GM18505 (cell line): Measurements from ENCODE around the gene SERINC4.

Source experiments
- ATAC-seq: cut with Tn5 transposase; IDR thresholded peaks from one replicate; pipeline ENCODE4 v1.9.1; 2021; ENCODE audit not compliant: unreplicated experiment
- POLR2A ChIP-seq: IDR thresholded peaks from 4 replicates; pipeline ENCODE4 v1.6.1; 2011; ENCODE audit warnings: borderline replicate concordance; ENCODE audit not compliant: insufficient read depth, insufficient read length; ENCODE audit errors: extremely low read depth

SERINC4 gene

DNA sequence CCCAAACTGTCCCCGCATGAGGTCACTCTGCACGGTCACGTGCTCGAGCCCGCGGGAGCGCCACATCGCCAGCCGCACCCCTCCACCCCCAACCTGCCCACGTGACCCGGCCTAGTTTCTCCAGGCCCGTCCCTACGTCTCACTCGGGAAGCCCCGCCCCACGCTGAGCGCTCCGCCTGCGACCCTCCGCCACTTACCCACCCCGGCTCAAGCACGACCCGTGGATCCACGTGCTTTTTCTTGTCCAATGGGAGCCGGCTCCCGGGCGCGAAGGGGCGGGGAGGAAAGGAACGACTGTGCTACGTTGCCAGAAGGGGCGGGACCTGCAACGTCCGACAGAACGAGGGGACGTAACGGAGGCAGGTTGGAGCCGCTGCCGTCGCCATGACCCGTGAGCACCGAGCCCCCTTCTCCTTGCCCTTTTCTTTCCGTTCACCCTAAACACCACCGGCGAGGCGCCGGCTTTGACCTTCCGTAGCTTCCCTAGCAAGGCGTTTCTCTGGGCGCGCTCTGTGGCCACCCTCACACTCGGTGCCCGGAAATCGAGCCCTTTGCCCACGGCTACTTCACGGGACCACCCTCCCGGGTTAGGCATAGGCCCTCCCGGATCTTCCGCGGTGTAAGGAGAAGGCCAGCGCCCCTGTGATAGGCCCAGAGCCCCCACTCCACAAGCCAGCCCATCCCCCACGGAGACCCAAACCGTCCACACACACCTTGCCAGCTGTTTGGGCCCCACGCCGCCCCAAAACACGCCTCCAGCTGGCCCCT lies 7.8 kb downstream of the SERINC4 start, which contains the start of gene SERF2:
SERF2 (plus strand) TSS at position 328 of the 768 bp plus-strand sequence; CDS start at position 385, 57 bp downstream.
- peak; percentile 93 for TF ChIP-seq POLR2A
- ATAC-seq: peak; percentile 84

DNA sequence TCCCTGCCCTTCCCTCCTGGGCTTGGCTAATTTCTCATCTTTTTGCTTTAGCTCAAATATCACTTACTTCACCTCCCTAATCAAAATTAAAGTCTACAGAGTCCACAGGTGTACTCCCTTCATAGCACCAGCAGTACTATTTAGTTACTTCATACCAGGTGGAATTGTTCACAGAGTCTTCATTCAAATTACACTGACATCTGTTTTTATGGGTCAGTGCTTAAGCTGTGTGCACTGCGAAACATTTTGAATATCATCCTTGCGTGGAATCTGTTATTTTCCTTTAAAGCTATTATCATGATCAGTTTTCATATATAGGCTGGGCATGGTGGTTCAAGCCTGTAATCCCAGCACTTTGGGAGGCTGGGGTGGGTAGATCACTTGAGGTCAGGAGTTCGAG lies 10.6 kb downstream of the SERINC4 start:
- no peak for TF ChIP-seq POLR2A
- ATAC-seq: no peak

DNA sequence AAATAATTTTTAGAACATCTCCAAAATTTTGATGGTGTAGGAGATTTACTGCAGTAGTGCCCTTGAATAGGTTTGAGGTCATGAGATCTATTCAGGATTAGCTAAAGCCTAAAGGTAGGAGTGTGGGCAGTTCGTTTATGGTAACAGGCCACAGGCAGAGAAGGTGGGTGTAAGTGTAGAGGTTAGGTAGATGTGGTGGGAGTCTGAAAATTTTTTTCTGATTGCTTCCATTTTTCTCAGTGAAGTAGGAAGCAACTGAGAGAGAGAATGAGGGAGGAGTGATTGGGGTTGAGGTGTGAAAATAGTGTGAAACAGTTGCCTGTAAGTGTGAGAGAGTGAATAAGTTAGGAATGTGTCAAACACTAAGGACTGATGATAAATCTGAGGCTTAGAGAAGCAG lies 21.0 kb downstream of the SERINC4 start:
- TF ChIP-seq POLR2A: no peak
- no peak for ATAC-seq

DNA sequence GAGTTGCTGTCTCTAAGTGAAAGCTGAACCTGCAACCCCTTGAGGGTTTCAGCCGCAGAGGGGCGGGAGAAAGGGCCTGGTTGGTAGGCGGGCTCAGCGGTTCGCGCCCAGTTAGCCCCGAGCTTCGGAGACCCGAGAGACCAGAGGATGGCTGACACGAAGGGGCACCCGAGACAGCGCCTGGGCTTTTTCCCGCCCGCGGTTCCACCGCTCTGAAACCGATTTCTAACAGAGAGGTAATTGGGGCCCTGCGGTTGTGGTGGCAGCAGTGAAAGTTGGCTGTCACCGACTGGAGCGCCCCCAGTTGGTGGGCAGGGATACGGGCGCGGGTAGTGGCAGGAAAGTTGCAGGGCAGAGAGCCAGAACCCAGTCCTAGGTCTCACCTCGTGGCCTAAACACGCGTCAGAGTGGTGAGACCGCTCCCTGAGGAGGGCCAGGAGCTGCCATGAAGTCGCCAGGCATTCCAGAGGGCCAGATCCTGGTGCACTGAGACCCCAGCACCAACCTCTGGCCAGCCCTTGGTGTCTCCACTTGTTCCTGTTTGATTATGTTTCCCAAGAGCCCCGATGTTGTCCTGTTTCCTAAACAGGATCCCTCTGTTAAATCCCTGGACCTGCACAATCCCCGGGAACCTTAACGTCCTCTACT lies 22.6 kb downstream of the SERINC4 start:
- ATAC-seq: peak; percentile 56
- TF ChIP-seq POLR2A: no peak

DNA sequence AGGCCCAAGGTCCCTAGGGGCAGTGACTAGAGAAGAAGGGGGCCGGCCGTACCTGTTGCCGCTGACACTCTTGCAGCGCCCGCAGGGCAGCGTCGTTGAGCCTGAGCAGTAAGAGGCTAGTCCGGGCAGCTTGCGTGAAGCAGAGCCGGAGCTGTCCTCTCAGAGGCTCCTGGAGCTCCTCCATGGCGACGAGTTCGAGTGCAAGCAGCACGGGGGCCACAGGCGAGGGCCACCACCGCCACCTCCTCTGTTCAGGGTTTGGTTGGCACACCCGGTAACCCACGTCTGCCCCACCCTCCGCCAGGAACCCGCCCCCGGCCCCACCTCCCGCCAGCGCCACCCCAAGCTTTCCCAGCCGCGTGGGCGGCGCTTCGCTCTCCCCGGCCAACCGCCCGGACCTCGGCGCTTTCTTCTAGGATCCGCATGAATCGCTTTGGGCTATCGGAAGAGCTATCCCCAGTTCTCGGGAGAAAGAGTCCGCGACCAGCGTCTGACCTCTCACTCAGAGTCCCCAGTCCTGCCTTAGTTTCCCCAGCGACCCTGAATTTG lies 23.2 kb downstream of the SERINC4 start, which contains the start of gene ELL3:
ELL3 (minus strand) TSS at position 249 of the 549 bp plus-strand sequence; CDS start at position 184, 65 bp downstream.
- TF ChIP-seq POLR2A: peak; percentile 38
- ATAC-seq: peak; percentile 44

DNA sequence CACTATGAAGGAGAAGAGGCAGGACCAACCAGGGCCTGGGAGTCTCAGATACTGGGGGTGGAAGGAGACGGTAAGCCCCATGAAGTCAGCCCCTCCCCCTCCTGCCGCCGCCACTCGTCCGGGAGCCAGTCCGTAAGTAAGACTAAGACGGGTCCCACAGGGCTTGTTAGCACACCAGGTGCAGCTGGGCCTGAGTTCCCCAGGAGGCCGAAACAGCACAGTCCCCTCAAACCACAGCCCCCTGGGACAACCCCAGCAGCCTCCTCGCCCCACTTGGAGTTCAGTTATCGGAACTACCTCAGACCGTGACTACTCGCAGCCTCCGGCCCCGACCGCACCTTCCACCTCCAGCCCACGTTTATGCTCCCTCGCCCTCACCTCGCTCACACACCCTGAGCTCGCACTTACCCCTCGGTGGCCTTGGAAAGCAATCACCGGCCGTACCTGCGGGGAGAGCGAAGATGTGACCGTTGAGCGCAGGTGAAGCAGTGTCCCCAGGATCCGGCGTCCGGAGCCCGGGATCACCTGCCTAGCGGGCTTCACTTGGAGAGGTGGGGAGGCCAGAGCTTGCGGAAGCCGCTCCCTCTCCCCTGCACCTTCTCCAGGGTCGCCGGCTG lies 23.8 kb downstream of the SERINC4 start:
- ATAC-seq: peak; percentile 44
- peak; percentile 39 for TF ChIP-seq POLR2A

DNA sequence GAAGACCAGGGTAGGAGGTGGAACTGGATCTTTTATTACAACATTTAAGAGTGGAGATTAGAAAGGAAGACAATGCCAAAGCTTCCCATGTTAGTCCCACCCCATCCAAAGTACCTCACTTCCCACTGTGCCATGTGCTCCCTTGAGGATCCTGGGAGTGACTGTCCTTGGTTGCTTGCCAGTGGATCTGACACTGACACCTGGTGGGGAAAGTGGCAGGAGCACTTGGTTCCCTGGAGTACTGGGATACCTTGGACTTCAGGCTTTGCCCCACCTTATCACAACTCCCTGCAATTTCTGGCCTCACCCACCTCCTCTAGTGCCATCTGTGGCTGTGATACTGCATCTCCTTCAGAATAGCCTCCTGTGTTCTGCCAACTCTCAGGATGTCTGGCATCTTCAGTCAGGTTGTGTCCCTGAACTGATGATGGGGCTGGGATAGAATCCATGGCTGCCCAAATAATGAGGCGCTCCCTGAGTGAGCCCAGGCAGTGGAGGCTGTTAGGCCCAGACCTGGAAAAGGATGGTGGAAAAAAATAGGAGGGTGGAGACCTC lies 24.5 kb downstream of the SERINC4 start:
- TF ChIP-seq POLR2A: no peak
- ATAC-seq: no peak

DNA sequence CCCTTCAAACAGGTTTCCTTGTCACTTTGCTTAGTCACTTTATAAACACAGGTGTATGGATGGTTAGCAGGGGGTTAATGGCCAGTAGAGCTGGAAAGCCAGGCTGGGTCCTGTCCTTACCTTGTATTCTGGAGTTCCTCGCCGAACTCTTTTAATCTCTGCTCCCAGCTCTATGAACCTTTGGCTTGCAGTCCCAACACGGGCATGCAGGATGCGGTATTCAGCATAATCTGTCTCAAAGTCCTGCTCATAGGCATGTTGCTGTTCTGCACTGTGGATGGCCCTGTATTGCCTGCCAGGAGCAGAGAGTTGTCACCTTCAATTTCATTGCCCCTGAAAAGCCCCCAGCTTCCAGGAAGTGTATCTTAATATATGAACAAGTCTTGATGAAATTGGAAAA lies 26.0 kb downstream of the SERINC4 start:
- no peak for ATAC-seq
- no peak for TF ChIP-seq POLR2A

DNA sequence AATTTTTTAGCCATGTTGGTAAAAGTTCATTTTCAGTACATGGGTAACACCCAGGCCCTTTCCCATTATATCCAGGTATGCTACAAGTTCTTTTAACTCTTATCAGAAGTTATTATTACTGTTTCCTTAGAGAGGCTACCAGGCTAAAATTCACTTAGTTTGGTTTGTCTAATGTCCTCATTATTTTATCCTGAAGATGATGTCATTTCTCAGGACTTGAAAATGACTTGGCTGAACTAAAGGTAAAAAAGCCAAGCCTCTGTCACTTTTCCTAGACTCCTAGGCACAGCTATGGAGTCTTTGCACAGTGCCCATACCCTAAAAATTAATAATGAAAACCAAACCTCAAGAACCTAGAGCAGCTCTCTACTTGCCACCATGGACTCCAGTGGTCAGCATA lies 27.4 kb downstream of the SERINC4 start:
- no peak for ATAC-seq
- no peak for TF ChIP-seq POLR2A

DNA sequence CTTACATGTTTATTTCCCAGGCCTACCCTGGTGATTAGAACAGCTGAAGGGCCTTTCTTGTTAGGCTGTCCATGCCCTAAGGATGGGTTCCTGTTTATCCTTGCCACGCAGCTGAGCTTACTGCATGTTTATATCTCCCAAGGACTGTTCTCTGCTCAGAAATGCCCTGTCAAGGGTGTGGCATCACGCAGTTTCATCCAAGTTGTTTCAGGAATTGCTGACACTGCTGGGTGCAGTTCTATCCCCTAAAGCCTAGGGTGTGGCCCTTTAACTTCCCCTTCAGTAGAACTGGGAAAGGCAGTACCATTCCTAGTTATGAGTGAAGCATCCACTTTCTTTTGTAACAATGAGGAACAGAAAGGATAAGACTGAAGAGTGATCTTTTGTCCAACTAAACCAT lies 28.2 kb downstream of the SERINC4 start:
- ATAC-seq: no peak
- TF ChIP-seq POLR2A: no peak

DNA sequence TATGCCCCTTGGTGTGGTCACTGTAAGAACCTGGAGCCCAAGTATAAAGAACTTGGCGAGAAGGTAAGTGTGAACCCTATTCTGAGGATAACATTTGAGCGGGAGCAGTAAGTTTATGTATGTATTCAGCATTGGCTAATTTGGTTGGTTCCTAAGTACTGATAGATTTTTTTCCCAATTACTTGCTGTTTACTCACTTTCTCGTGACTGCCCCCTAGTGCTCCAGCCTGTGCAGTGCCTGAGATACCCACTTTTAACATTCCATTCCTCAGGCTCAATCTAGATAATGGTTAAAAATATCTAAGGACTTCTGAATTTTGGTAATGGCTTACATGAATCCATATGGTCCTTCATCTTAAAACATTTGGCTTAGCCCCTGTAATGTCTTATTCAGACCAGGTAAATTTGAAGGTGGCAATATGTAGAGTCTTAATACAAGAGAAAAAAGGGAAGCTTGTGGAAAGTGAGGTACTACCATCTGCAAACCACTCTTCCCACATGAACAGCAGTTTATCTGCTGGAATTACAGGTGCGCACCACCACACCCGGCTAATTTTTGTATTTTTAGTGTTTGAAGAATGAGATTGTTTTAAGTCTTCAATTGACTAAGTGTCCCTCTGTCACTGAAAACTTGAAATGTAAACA lies 30.3 kb downstream of the SERINC4 start:
- TF ChIP-seq POLR2A: no peak
- ATAC-seq: no peak

DNA sequence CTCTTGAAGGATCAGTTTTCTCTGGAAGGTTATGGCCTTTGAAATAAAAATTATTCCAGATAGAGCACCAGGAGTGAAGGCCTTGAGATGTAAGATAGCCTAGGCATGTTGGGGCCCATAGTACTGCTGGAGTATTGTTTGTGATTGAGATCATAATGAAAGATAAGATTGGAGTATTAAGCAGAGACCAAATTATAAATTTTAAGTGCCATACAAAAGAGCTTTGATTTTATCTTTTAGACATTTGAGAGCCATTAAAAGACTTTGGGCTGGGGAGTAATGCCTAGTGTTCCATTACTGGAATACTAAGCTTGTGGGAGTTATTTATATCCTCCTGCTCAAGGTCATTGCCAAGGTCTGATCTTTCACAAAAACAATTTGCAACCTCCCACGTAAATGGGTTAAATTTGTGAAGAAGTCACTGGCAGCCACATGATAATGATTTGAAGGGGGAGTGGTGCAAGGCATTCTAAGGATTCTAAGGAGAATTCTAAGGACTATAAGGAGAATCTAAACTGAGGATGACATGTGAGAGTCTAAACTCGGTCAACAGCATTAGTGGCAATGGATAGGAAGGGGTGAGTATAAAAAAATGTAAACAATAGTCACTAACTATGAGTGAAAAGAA lies 36.1 kb downstream of the SERINC4 start:
- ATAC-seq: no peak

More for the DNA sequence above, 36.1 kb downstream of the SERINC4 start:
- no peak for TF ChIP-seq POLR2A
